Activated CD8-positive, alpha-beta memory T cell treated with anti-CD3 and anti-CD28 coated beads for 36 hours (primary cell): ENCODE data around the gene ZGPAT. TPM values are rescaled to one million over a fixed set of nuclear protein-coding genes. Genes with fewer than 3 reads are reported as not detected.

Source experiments
- CTCF ChIA-PET: fragments of 350-600 bp; sonication (Branson Sonifier 250); formaldehyde crosslinking; loops from one replicate; lab custom pipeline; 2021; ENCODE audit warnings: antibody characterized with exemption; lab: Charles Lee
- POLR2A ChIA-PET: fragments of 350-600 bp; sonication (Branson Sonifier 250); formaldehyde crosslinking; loops from one replicate; lab custom pipeline; 2021; ENCODE audit warnings: antibody characterized with exemption; lab: Charles Lee
- total RNA-seq, 2 experiments: library from RNA; stranded (reverse); gene quantifications; one replicate each; pipeline ENCODE4 v1.2.3, GENCODE V29; 2021

Gene ZGPAT
- total RNA-seq, 2 experiments from 2014 or later = 24.9 to 25.1 TPM

- POLR2A ChIA-PET = no interaction called here
- CTCF ChIA-PET = no interaction called here
Measured at GRCh38 chr20:63690003-63690897, 17.6 kb upstream of the ZGPAT start.

GRCh38 chr20:63690898-63691710, 16.7 kb upstream of the ZGPAT start:
- ChIA-PET POLR2A (no interaction called here), CTCF (interaction anchor here (1.0 kb wide), 1 partner anchor 16 kb away, joined by 3 read pairs; the partner anchor contains the start of genes ARFRP1 and ZGPAT)

GRCh38 chr20:63691711-63692435, 16.0 kb upstream of the ZGPAT start:
- ChIA-PET CTCF (interaction anchor here (1.0 kb wide), 1 partner anchor 16 kb away, joined by 3 read pairs; the partner anchor contains the start of genes ARFRP1 and ZGPAT), POLR2A (no interaction called here)

- CTCF ChIA-PET = no interaction called here
- POLR2A ChIA-PET = no interaction called here
Measured at GRCh38 chr20:63692436-63693082, 15.3 kb upstream of the ZGPAT start.

- CTCF ChIA-PET = no interaction called here
Measured at GRCh38 chr20:63693083-63693732, 14.6 kb upstream of the ZGPAT start.

GRCh38 chr20:63693733-63694583, 13.9 kb upstream of the ZGPAT start:
- CTCF ChIA-PET = no interaction called here

More at GRCh38 chr20:63693083-63693732, 14.6 kb upstream of the ZGPAT start:
- POLR2A ChIA-PET = no interaction called here

GRCh38 chr20:63694584-63695423, 13.0 kb upstream of the ZGPAT start:
- CTCF ChIA-PET = no interaction called here
- POLR2A ChIA-PET = no interaction called here

More at GRCh38 chr20:63693733-63694583, 13.9 kb upstream of the ZGPAT start:
- POLR2A ChIA-PET = no interaction called here

- CTCF ChIA-PET = interaction anchor here (3.8 kb wide), 1 partner anchor 12 kb away, joined by 15 read pairs; the partner anchor contains the start of genes ARFRP1 and ZGPAT
Measured at GRCh38 chr20:63695424-63696305, 12.2 kb upstream of the ZGPAT start.

GRCh38 chr20:63696306-63696627, 11.6 kb upstream of the ZGPAT start:
- CTCF ChIA-PET = interaction anchor here (3.8 kb wide), 1 partner anchor 11 kb away, joined by 15 read pairs; the partner anchor contains the start of genes ARFRP1 and ZGPAT
- POLR2A ChIA-PET = no interaction called here

More at GRCh38 chr20:63695424-63696305, 12.2 kb upstream of the ZGPAT start:
- POLR2A ChIA-PET = no interaction called here

- CTCF ChIA-PET = interaction anchor here (1.2 to 3.8 kb wide), 3 partner anchors 11 to 277 kb away, joined by 3 to 15 read pairs (median 3); partner anchors contain the start of genes ARFRP1, LIME1 and ZGPAT
- POLR2A ChIA-PET = no interaction called here
Measured at GRCh38 chr20:63696628-63697356, 11.0 kb upstream of the ZGPAT start, which contains the start of gene TNFRSF6B. TNFRSF6B (plus strand) TSS chr20:63696652; CDS start chr20:63696768, 116 bp downstream.

GRCh38 chr20:63697357-63697867, 10.4 kb upstream of the ZGPAT start:
- ChIA-PET POLR2A (interaction anchor here (0.7 to 1.8 kb wide), 2 partner anchors 10 to 63 kb away, joined by 3 to 10 read pairs; partner anchors contain the start of genes ARFRP1 and ZGPAT), CTCF (interaction anchor here (1.2 to 3.8 kb wide), 3 partner anchors 10 to 276 kb away, joined by 3 to 15 read pairs (median 3); partner anchors contain the start of genes ARFRP1, LIME1 and ZGPAT)

GRCh38 chr20:63697868-63698545, 9.8 kb upstream of the ZGPAT start:
- POLR2A ChIA-PET = interaction anchor here (0.7 to 1.8 kb wide), 5 partner anchors 9 to 178 kb away, joined by 3 to 10 read pairs (median 4); partner anchors contain the start of genes ARFRP1, LIME1 and ZGPAT
- CTCF ChIA-PET = interaction anchor here (1.0 to 3.8 kb wide), 5 partner anchors 10 to 276 kb away, joined by 3 to 15 read pairs (median 5); partner anchors contain the start of genes ARFRP1, LIME1 and ZGPAT
